HG02852 (cell line): ENCODE measurements around the gene RANBP3L.

Source experiments
- ATAC-seq: cut with Tn5 transposase; IDR thresholded peaks from one replicate; pipeline ENCODE4 v1.9.1; 2021; ENCODE audit warnings: mild to moderate bottlenecking, moderate library complexity; ENCODE audit not compliant: unreplicated experiment

RANBP3L gene

DNA sequence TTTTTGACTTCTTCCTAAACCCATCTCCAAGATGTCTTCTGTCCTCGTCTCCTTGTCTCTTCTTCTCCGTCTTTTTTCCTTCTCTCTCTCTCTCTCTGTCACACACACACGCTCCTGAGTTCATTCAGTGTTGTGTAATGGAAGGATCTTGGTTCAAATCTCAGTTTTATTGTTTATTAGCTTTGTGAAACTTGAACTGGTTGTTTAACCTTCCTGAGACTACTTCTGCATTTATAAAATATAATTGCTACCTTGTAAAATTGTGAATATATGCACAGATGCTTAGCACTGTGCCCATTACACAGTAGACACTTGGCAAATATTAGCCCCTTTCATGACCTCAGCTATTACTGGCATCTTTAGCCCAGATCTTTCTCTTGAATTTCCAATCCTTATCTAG, 57.6 kb downstream of the RANBP3L start:
- ATAC-seq: no peak

DNA sequence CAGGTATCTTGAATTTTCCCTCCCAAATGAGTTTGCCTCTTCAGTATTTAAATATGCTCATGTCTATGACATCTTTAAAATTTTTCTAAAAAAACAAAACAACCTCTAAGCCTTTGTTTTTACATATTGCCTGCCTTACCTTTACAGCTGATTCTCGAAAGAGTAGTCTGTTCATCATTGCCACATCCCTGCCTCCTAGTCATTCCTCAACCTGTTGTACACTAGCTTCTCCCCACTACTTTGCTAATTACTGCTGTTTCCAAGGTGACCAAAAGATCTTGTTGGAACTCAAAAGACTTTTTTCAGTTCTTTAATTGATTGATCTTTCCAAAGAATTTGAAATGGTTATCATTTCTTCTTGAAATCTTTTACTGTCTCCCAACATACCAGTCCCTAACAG, 58.0 kb downstream of the RANBP3L start:
- ATAC-seq: no peak

DNA sequence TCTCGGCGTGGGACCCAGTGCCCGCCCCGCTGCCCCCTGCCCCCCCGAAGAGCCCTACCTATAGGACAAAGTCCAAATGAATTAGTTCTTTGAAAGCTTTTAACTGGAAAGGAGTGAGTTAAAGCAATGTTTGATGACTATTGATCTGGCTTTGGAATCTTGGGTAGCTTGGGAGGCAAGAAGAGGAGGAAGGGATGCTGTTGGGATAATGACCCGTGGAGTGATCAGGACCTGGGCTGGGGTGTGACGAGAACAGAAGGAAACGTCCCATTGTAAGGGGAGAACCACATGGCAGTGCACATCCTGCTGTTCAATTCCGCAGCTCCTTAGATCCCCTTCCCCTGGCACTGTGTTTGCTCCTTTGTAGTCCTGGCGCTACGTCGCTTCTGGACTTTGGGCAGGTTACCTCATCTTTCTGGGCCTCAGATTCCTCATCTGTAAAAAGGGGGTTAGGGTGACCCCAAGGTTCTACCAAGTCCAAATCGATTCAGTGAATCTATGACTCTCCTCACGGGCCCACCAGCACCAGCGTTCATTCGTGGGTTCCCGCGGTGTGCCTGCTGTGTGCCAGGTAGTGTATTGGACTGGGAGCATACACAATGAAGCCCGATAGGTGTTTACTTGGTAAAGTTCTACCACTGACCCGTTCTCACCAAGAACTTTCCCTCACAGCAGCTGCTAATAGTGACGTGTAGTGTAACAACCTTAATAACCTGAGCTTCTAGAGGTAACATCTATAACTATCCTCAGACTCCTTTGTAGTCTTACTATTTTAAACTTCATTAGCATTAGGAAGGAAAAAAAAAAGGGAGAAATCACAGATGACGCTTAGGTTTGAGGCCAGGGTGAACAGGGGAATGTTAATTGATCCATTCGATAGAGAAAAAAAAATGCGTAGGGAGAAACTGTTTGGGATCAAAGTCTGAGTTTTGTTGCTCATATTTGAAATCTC, 58.9 kb downstream of the RANBP3L start:
- no peak for ATAC-seq

DNA sequence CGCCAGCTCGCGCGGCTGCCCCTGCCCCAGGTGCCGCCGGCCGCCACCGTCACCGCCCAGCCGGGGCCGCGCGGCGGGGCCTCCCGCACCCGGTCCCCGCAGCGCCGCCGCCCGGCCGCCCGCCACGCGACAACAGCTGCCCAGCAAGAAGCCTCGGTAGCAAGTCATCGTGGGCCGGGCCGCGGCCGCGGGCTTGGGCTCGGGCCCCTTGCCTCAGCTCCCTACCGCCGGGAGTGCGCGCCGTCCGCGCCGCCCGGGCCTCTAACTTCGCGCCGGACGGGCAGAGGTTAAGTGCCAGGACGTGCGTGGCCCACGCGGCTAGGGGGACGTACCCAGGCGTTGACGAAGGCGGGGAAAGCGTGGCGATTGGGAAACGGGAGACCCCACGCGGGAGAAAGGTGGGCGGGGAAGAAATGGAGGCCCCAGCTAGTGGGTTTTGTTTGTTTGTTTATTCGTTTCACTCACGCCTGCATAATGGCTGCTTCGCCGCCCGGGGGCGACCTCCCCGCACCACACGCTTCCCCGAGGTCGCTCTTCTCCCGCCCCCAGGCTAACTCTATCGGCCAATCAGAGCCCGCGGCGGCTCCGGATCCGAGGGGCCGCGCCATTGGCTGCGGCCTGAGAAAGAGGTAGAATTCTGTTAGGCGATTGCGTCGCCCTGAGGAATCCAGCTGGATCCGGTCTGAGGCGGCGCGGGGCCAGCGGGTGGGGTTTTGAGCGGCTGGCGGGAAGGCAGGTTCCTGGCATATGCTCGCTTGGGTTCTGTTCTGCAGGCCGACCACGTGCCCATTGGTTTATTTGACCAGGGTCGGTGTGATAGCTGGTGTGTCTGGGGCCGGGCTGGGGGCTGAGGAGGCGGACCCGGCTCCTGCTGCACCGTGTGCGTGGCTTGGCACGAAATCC, 59.8 kb downstream of the RANBP3L start, which contains the start of gene NADK2:
NADK2 (minus strand) TSS at position 295 of the 903 bp plus-strand sequence; CDS start at position 168, 127 bp downstream.
- peak; percentile 90 for ATAC-seq

DNA sequence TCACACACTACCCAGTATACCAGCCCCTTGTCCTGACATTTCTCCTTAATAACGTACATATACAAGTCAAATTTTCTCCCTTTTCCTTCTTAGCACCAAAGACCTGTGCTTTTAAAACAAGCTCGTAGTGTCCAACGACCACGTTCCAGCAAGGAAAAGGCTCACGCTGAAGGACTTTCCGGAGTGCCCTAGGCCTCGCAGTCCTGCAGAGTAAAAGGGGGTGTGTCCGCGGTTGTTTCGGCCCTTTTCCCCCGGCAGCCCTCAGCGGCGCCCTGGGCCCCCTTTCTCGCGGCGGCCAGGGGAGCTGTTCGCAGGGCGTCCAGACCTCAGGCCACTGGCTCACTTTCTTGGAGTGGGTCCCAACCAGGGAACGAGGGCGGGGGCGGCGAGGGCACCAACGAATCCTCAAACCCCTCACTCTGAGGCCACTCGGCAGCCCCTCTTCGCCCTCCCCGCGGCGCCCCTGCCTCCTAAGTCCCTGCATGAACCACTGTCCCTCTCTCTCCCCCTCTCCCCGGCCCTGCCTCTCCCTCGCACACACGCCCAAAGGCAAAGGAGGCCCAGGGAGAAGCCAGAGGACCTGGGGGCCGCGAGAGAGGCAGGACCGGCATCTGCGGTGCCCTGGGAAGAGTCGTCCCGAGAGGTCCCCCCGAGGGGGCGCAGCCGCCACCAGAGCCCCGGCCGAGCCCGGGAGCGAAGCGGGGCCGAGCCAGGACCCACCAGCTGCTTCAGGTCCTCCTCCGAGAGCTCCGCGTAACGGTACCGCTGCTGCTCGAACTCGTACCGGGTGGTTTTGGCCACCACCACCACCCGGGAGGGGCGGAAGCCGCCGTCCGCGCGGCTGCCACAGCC, 60.7 kb downstream of the RANBP3L start:
- peak; percentile 21 for ATAC-seq

DNA sequence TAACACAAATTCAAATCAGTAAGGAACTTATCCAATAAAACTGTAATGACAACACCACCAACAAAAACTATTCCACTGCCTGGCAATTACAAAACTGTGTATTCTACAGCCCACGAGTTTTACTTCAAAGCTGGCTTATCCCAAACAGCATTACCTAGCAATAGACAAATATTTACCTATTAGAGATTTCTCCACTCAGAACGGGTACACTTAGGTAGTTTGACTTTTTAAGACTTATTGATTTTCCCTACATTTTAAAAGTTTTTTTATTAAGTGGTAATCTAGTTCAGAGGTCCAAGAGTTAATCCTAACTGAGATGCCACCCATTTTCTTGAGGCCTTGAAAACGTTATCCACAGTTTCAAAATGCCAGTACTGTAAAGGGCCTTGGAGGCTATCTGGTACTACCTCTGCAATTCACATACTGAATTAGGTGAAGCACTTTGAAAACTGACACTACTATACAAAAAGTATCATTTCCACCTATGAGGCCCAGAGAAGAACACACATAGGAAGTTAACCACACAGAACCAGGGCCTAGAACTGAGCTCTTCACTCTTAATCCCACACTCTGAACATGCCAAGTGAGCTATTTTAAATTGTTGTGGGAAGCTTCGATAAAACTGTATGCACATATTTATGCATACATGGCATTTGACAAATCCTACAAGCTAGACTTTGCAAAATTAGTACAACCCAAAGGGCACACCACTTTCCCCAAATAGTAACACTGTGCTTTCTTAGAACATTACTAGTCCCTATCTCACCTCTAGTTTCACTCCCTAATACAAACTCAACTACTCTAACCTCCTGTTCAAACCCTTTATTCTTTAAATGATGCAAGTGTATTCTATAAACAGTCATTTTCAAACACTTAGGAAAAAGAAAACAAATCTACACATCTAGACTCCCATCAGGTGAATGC, 62.1 kb downstream of the RANBP3L start:
- ATAC-seq: no peak

DNA sequence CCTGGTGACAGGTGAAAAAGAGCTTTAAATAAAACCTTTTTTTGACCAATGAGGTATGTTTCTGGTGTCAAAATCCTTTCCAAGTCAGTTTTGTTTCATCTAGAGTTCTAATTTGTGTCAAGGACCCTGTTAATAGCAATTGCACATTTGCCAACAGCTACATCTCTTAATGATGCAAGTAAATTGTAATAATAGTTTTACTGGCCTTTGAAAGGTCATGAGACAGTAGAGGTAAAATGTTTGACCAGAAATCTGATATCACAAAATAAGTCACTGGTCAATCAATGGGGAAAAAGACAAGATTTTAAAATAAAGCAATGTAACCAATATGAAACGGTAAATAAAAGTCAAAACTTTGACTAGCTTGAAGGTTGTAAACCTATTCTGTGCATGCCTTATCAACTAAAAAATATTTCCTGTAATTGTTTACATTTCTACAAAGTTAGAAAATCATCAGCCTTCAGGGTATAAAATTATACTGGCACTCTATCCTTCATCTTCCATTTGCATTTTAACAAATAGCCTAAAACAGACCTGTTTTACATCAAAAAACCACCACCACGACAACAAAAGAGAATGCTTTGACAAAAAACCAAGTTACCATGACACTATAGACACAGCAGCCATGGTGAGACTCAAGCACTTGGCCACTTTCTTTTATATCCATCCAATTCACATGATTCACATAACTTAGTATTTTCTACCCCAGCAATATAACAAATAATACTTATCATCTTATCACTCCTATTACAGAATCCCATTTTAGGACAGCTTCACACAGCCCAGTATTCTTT, 63.0 kb downstream of the RANBP3L start:
- no peak for ATAC-seq

DNA sequence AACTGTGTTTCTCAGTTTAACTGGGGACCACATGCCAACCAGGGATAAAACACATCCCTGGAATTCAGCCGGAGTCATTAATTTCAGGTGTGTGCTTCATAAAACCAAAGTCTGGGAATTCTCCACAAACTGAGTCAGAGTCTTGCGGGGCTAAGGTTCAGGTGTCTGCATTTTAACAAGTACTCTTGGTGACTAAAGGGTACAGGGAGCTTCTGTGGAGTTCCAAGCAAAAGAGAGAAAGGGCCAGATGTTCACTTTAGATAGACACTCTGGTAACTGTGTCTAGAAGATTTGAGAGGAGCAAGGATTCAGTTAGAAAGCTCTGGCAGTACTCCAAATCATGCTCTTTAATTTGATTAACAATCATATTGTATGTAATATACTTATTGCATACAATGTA, 64.0 kb downstream of the RANBP3L start:
- no peak for ATAC-seq

DNA sequence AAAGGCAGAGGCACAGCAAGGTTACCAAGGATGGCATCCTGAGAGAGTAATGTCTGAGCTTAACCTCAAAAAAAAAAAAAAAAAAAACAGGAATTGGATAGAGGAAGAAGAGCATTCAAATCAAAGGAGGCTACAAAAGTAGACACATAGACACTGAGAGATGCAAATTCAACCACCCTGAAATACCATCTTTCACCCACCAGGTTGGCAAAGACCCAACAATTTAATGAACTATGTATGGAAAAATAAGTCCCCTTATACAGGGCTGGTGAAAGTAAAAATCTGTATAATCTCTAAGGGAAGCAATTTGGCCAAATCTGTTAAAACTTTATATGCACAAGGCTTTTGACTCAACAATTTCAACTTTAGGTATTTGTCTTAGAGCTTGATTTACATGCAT, 64.9 kb downstream of the RANBP3L start:
- no peak for ATAC-seq

DNA sequence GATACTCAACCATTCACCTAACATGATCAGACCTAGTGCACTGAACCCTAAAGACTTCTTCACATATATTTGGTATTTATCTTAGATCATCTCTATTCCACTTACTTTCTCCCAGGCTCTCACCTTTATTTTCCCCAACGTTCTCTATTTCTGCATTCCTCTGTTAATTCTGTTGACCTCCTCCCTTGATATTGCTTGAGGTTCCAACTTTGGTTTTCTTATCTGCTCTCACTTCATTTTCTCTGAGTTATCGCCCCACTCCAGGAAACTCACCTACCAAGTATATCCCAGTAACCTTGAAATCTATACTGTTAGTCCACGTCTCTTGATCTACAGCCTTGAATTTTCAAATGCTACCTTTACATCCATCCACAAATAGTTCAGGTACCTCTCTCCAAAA, 69.2 kb downstream of the RANBP3L start:
- ATAC-seq: no peak

DNA sequence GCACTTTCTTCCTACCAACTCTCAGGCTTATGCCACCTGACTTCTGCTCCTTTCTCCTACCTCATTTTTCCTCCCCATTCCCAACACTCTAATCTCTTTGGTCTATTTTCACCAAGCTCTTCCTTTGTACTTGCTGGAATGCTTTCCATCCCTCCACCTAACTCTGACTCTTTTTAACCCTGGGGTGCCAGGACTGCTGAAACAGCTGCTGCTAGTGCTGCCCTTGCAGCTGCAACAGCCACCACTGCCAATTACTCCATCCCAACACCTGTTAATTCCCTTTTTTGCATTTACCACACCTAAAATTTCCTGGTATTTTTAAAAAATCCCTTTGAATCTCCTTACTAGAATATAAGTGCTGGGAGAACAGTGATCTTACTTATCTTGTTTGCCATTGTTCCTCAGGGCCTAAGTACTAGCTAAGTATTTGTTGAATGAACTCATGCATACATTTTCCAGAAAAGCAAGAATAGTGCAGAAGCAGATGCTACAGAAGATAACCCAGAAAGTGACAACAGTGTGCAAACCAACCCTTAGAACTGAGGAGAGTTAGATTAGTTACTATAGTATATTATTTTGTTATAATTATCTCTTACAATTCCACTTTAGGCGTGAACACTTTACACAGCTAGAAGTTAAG, 71.4 kb downstream of the RANBP3L start:
- no peak for ATAC-seq

DNA sequence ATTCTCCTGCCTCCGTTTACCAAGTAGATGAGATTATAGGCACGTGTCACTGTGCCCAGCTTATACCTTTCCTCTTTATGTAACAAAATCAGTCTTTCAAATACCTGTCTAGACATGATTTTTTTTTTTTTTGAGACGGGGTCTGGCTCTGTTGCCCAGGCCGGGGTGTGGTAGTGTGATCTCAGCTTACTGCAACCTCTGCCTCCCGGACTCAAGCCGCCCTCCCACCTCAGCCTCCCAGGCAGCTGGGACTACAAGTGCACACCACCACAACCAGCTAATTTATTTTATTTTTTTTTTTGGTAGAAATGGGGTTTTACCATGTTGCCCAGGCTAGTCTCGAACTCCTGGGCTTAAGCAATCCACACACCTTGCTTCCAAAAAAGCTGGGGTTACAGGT, 73.2 kb downstream of the RANBP3L start:
- no peak for ATAC-seq

DNA sequence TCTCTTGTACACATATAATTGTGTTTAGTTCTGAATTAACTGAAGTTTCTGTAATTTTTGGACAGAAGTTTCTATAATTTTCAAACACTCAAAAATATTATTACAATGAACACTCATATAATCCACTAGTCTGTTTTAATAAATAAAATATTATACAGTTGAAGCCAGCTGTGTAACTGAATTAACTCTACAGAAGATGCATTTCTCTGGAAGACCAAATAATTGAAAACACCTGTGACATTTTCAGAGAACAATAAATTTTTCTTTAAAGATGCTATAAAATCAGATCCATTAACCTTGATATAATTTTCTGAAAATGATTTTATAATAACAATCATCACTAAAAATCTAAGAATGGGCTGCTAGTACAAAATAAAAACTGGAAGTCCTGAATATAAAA, 74.7 kb downstream of the RANBP3L start:
- ATAC-seq: no peak

DNA sequence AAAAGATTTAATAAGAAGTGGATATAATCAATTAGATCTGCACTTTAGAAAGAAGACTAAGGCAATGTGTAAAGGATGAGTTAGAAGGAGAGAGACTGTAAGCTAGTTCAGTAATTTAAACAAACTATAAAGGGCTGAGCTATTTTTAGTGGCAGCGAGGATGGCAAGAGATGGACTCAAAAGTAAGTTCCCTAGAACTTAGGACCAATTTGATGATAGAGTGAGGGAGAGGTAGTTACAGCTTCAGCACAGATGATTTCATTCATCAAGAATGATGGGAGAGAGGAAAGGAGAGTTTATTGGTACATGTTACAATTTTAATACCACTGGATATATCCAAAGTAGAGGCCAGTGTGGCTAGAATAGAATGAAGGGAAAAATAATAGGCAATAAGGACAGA, 79.1 kb downstream of the RANBP3L start:
- ATAC-seq: no peak

DNA sequence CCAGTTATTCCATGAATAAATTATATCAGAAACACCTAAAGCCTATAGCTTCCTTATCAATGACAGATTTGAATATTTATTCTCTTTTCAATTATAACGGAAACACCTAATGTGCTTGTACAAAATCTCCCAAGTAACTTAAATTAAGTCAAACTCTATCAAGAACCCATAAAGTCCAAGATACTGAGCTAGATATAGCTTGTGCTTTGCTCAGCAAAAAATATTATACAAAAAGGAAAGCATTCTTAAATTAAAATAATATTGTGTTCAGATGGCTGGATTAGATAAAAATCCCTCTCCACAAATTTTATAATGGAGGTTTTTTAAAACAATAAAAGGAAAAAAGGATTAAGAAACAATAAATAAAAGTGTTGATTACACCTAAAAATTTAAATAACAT, 83.7 kb downstream of the RANBP3L start:
- ATAC-seq: no peak

DNA sequence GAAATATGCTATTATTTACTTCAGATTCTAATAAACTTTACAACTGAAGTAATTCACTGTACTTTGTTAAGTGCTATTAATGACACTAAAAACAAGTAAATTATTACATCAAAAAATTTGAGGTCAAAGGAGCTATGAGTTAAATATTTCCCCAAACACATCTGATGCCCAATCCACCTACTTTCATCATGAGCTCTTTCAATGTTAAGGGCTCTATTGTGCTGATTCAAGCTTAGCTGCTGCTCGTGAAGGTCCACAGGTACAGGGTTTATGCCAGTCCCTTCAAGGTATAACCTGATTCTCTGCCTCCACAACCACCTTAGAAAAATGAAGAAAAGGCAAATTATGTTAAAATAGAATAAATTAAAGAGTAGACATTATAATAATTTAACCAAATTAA, 84.1 kb downstream of the RANBP3L start:
- ATAC-seq: no peak

DNA sequence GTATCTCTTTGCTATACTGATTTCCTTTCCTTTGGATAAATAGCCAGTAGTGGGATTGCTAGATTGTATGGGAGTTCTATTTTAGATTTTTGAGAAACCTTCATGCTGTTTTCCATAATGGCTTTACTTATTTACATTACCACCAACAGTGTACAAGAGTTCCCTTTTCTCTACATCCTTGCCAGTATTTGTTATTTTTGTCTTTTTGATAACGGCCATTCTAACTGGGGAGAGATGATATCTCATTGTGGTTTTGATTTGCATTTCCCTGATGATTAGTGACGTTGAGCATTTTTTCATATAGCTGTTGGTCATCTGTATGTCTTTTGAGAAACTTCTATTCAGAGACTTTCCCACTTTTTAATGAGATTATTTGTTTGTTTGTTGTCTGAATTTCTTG, 85.8 kb downstream of the RANBP3L start:
- no peak for ATAC-seq

DNA sequence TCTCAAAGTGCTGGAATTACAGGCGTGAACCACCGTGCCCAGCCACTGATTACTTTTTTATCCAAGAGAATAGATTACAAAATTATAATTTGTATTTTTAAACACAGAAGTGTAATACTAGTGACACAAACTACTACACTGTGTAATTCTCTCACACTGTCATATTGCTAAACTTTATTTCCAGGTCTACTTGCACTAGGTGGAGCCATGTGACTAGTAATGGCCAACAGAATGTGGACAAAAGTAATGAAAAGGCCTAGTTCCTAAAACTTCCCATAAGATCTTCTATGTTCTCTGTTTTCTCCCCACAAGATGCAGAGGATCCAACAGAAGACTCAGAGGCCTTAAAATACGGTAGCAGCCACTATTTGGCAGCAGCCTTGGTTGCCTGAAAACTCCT, 87.3 kb downstream of the RANBP3L start:
- no peak for ATAC-seq
